Measurements from ENCODE around the gene CYP27B1. TPM values are rescaled to one million over a fixed set of nuclear protein-coding genes. Genes with fewer than 3 reads are reported as not detected.

CYP27B1 gene
- total and polyA plus RNA-seq, 2 experiments from 2014 or later, result 1.1 to 2.7 TPM

DNA sequence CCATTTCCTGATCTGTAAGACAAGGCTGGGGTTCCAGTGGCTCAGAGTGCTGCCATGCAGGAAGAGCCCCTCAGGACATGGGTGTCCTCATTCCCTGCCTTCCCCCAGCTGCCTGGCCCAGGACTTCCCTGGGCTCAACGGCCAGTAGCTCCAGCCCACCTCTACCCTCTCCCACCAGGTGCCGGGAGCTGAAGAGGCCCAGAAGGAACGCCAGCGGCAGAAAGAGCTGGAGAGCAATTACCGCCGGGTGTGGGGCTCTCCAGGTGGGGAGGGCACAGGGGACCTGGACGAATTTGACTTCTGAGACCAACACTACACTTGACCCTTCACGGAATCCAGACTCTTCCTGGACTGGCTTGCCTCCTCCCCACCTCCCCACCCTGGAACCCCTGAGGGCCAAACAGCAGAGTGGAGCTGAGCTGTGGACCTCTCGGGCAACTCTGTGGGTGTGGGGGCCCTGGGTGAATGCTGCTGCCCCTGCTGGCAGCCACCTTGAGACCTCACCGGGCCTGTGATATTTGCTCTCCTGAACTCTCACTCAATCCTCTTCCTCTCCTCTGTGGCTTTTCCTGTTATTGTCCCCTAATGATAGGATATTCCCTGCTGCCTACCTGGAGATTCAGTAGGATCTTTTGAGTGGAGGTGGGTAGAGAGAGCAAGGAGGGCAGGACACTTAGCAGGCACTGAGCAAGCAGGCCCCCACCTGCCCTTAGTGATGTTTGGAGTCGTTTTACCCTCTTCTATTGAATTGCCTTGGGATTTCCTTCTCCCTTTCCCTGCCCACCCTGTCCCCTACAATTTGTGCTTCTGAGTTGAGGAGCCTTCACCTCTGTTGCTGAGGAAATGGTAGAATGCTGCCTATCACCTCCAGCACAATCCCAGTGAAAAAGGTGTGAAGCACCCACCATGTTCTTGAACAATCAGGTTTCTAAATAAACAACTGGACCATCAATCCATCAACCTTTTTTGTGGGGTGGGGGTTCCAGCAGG, 46.0 kb downstream of the CYP27B1 start (continued):
- TF ChIP-seq ZNF462 (CRISPR knock-in tag; IDR thresholded peaks at IDR 0.05) (no peak), ZNF331 (CRISPR knock-in tag; IDR thresholded peaks at IDR 0.05; ENCODE audit: low read depth) (no peak), JUNB (IDR thresholded peaks at IDR 0.05; ENCODE audit: unreplicated experiment) (no peak)
- TF ChIP-seq, protein P1, sequence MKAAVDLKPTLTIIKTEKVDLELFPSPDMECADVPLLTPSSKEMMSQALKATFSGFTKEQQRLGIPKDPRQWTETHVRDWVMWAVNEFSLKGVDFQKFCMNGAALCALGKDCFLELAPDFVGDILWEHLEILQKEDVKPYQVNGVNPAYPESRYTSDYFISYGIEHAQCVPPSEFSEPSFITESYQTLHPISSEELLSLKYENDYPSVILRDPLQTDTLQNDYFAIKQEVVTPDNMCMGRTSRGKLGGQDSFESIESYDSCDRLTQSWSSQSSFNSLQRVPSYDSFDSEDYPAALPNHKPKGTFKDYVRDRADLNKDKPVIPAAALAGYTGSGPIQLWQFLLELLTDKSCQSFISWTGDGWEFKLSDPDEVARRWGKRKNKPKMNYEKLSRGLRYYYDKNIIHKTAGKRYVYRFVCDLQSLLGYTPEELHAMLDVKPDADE (IDR thresholded peaks at IDR 0.05), result no peak

DNA sequence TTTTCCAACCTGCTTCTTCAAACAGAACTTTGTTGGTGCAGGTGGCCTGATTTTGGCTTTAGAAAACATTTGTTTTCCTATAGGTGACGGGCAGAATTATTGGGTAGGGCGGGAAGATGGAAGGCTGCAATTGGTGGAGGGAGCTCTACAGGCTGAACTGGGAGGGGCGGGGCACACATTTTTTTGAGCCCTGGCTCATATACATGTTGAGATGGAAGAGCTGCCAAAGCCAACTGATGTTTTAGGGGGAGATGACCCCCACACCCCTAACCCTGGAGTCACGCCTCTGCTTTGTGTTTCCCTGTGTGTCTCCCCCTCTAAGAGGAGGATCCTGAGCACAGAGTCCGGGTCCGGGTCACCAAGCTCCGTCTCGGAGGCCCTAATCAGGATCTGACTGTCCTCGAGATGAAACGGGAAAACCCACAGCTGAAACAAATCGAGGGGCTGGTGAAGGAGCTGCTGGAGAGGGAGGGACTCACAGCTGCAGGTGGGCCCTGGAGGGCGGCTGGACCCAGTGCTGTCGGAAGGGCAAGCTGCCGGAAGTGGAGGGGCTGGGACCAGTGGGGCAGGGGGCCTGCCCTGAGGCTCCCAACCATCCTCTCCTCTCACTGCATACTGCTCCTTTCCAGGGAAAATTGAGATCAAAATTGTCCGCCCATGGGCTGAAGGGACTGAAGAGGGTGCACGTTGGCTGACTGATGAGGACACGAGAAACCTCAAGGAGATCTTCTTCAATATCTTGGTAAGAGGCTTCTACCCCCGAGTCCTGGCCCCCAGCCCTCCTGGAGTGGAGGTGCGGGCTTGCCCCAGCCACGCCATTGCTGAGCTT, 46.9 kb downstream of the CYP27B1 start:
- H3K9me3 Mint-ChIP-seq, result no peaks in the 10 kb centered on the region
- H3K27ac ChIP-seq (ENCODE audit: low read depth), result no peak overlapping the region
- H3K4me3 Mint-ChIP-seq, result no peak overlapping the region
- no peak for DNase-seq (ENCODE audit: low spot score)
- H3K79me2 ChIP-seq (replicated peaks; ENCODE audit: insufficient read depth), result no peaks in the 10 kb centered on the region
- H3K27ac Mint-ChIP-seq, result no peak overlapping the region
- H3K27me3 ChIP-seq (ENCODE audit: insufficient read depth), result peaks cover 22% of the 10 kb centered on the region
- no peak overlapping the region for H2AFZ ChIP-seq
- no peaks in the 10 kb centered on the region for H3K4me1 ChIP-seq (ENCODE audit: insufficient read depth)
- H3K36me3 ChIP-seq (ENCODE audit: insufficient read depth), result peaks cover 6% of the 10 kb centered on the region; the same call in 1 of the 2 replicates
- no peak for ATAC-seq
- no peaks in the 10 kb centered on the region for H3K9me2 ChIP-seq (ENCODE audit: insufficient read depth)
- no peak overlapping the region for H3K4me3 ChIP-seq
- no peak overlapping the region for H3K4me2 ChIP-seq
- peaks cover 15% of the 10 kb centered on the region for H3K36me3 Mint-ChIP-seq (ENCODE audit: low read depth)
- H3F3A ChIP-seq (replicated peaks; ENCODE audit: low read depth), result no peaks in the 10 kb centered on the region
- peaks cover 6% of the 10 kb centered on the region for H3K4me1 Mint-ChIP-seq
- no peaks in the 10 kb centered on the region for H4K20me1 ChIP-seq (replicated peaks; ENCODE audit: insufficient read depth)
- H3K27me3 Mint-ChIP-seq (ENCODE audit: insufficient read depth, low read depth, poor library complexity), result peaks cover 23% of the 10 kb centered on the region
- TF ChIP-seq ZNF462 (CRISPR knock-in tag; IDR thresholded peaks at IDR 0.05), result no peak
